ENCODE measurements around the gene KCNJ12.
"Not testable (repeated sequence)": the region's sequence is repeated elsewhere in the genome, so short reads cannot be mapped to it uniquely, and the experiment has no call there.

KCNJ12 gene

GRCh38 chr17:21408766-21409300 is 32.7 kb downstream of the KCNJ12 start:
- not testable (repeated sequence) for DNase-seq

DNA sequence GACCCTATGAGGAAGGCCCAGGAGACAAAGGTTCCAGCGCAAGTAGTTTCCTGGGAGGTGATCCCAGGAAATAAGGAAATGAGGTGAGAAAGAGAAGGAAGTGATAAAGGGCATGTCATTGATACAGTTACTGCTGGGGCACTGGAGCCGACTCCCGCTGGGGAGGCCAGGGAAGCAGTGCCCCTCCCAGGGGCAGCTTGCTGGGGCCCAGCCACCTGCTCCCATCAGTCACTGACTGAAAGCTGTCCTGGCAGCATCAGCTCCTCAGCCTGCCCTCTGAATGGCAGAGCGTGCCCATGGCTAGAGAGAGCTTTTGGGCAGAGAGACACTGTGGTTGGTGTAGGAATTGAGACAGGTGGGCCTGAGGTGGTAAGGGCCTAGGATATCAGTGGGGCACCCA is 33.2 kb downstream of the KCNJ12 start:
- DNase-seq = not testable (repeated sequence)

- DNase-seq = not testable (repeated sequence)
Measured at GRCh38 chr17:21409971-21410370, 33.8 kb downstream of the KCNJ12 start.

DNA sequence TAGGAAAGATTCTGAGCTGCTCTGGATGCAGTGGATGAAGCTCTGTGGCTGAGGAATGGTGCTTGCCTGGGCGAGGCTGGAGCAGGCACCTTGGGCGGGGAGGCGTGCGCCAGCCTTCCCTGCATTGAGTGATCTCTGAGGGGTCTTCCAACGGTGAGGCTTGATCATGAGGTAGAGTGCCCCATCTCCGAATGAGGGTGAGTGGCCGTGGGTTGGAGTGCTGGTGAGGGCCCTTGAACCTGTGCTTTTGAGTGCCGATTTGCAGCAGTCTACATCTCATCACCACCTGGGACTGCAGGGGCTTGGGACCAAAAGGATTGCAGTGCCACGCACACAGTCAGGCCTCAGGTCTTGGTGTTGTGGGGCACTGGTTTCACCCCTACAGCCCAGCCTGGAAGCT is 34.2 kb downstream of the KCNJ12 start:
- not testable (repeated sequence) for DNase-seq

- DNase-seq = not testable (repeated sequence)
Measured at GRCh38 chr17:21410906-21411678, 34.9 kb downstream of the KCNJ12 start.

DNA sequence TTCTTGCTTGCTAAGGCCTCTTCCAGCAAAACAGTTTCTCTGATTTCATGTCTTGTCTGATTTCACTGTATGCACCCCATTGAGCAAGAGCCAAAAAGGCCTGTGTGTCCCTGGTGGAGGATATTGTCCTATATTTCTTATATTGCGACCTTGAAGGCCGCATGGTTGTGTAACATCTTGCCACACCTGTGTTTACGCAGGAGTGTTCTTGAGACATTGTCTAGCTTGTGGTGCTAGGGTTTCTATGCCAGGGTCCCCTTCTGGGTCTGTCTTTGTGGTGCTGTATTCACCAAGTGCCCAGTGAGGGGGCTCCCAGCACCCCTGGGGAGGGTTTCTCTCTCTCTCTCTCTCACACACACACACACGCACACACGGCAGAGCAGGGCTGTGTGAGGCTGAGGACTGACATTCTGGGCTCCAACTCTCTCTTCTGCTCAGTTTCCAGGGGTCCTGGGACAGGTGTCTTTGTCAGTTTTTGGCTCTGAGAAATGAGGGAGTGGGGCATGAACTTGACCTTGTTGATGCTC is 35.6 kb downstream of the KCNJ12 start:
- not testable (repeated sequence) for DNase-seq

DNA sequence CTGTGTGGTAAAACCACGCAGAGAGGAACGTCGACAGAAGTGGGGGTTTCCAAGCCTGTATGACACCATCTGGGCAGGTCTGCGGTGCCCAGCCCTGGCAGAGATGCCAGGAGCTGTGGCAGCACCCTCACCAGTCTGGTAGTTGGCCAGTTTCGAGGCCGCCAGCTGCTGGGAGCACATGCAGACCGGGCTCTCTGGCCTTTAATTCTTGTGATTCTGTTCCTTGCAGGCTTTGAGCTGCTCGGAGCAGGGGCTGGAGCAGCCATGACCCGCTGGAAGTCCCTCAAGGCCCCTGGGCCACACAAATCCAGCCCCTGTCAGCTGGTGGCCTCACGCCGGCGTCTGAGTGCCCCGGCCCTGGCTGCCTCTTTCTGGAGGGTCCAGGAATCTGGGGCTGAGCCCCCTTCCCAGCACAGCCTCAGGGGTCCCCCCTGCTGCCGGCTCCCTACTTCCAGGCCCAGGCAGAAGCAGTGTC is 36.1 kb downstream of the KCNJ12 start:
- not testable (repeated sequence) for DNase-seq

- not testable (repeated sequence) for DNase-seq
Measured at GRCh38 chr17:21413570-21414279, 37.6 kb downstream of the KCNJ12 start.

- DNase-seq = not testable (repeated sequence)
Measured at GRCh38 chr17:21414616-21415015, 38.5 kb downstream of the KCNJ12 start.

DNA sequence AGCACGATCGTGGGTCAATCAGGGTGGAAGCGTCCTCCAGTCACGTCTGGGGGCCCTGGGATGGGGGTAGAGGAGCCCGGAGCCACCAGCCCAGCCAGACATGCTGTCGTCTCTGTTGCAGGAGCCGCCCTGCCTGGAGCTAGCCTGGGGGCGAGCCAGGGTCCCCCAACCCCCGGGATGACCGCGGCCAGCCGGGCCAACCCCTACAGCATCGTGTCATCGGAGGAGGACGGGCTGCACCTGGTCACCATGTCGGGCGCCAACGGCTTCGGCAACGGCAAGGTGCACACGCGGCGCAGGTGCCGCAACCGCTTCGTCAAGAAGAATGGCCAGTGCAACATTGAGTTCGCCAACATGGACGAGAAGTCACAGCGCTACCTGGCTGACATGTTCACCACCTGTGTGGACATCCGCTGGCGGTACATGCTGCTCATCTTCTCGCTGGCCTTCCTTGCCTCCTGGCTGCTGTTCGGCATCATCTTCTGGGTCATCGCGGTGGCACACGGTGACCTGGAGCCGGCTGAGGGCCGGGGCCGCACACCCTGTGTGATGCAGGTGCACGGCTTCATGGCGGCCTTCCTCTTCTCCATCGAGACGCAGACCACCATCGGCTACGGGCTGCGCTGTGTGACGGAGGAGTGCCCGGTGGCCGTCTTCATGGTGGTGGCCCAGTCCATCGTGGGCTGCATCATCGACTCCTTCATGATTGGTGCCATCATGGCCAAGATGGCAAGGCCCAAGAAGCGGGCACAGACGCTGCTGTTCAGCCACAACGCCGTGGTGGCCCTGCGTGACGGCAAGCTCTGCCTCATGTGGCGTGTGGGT is 39.2 kb downstream of the KCNJ12 start:
- DNase-seq = not testable (repeated sequence)

DNA sequence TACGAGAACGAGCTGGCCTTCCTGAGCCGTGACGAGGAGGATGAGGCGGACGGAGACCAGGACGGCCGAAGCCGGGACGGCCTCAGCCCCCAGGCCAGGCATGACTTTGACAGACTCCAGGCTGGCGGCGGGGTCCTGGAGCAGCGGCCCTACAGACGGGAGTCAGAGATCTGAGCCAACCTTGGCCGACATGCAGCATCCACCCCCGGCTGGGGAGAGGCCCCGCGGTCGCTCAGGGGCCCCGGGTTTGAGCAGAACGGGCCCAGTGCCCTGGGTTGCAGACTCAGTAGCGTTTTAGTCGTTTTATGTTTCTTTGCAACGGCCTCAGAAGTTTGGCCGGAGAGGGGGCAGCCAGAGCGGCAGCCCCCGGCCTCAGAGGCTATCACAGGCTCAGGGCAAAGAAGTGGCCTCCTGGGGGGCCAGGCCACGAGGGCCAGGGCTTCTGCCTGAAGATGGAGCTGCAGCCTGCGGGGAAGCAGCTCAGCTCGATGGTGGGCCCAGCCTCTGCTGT is 40.4 kb downstream of the KCNJ12 start:
- DNase-seq = not testable (repeated sequence)

GRCh38 chr17:21417349-21417748 is 41.2 kb downstream of the KCNJ12 start:
- DNase-seq = not testable (repeated sequence)

DNA sequence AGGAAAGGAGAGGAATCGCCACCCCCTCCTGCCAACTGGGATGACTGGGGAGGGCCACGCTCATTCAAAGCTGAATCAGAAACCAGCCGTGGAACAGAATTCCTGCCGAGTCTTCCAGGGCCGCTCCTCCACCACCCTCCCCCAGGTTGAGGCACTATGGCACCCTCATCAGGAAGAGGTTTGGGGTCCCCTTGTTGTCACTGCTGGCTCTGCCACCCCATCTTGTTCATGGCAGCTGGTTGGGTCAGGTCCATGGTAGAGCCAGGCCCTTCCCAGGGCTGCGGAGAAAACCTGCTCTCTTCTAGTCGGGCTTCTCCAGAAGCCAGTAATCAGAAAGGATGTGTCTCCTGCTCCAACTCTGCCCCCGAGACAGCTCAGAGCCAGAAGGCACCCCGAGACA is 41.8 kb downstream of the KCNJ12 start:
- no peak for DNase-seq

GRCh38 chr17:21418446-21419298 is 42.5 kb downstream of the KCNJ12 start:
- DNase-seq = no peak

- peak; percentile 67 for DNase-seq
Measured at GRCh38 chr17:21419299-21420239, 43.4 kb downstream of the KCNJ12 start.

GRCh38 chr17:21420503-21421090 is 44.4 kb downstream of the KCNJ12 start:
- not testable (repeated sequence) for DNase-seq

DNA sequence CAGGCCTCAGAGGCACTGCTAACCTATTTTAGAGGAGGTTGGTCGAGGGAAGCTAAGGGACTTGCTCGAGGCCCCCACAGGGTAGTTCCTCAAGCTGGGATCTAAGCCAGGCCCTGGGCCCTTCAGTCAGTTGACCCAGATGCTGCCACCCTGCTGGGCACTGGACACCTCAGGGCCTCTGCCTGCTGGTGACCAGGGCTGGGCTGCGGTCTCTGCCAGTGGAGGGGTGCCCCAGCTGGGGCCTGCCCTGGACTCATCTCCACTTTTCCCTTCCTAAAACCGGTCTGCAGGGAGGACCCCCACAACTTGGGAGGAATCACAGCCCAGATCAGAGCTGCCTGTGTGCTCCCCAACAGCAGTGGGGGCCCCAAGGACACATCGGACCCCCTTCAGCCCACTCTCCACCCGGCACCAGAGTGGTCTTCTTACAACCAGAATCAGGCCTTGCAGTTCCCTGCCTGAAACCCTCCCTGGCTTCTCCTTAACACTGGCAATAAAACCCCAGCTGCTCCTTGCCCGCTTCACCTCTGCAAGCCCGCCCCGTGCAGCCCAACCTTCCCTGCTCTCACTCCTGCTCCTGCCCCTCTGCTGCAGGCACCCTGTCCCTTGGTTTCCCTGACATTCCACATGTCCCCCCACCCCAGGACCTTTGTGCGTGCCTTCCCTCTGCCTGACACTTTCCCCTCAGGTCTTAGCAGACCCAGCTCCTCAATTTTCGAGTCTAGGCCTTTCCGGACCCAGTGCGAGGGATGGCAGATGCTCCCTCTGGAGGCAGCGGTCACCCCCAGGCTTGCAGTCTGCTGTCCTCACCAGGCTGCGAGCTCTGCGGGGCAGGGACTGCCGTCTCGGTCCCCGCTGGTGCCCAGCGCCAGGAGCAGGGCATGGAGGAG is 45.5 kb downstream of the KCNJ12 start:
- not testable (repeated sequence) for DNase-seq

Measured in CD4-positive, alpha-beta T cell treated with Interleukin-15 for 1 hour (primary cell).